ENCODE measurements around the gene HIF3A. TPM values are rescaled to one million over a fixed set of nuclear protein-coding genes. Genes with fewer than 3 reads are reported as not detected.

The HIF3A gene
- total and polyA plus RNA-seq, 2 donors (not counting 3 experiments of a cell fraction or from before 2014, with no cell fraction given), result 8.1 to 8.5 TPM

GRCh38 chr19:46361915-46362314 is 65.1 kb downstream of the HIF3A start:
- Histone ChIP-seq H3K9me1 (replicated peaks; ENCODE audit: control insufficient read depth, extremely low read depth, insufficient read depth, low read length) (no peaks in the 10 kb centered on the region), H3K9ac (replicated peaks; ENCODE audit: extremely low read depth, insufficient read depth, low read length) (no peak overlapping the region), H3K4me1 (ENCODE audit: control insufficient read depth, extremely low read depth, insufficient read depth, low read length) (no peaks in the 10 kb centered on the region), H3K36me3 (ENCODE audit: control insufficient read depth in 2 of 2, extremely low read depth in 1 of 2, insufficient read depth in 2 of 2, low read length in 2 of 2) (peaks cover 6 to 8% of the 10 kb centered on the region in 2 experiments), H3K27me3 (ENCODE audit: control insufficient read depth in 2 of 2, insufficient read depth in 2 of 2, low read length in 2 of 2) (no peaks in the 10 kb centered on the region), H3K4me3 (replicated peaks in 1 of 3; ENCODE audit: insufficient read depth in 1 of 3, low read depth in 1 of 3, low read length in 3 of 3) (no peak overlapping the region), H3K27ac (ENCODE audit: insufficient read depth, low read depth, low read length) (no peak overlapping the region), H3K9me3 (replicated peaks; ENCODE audit: control insufficient read depth, insufficient read depth, low read length) (no peaks in the 10 kb centered on the region), H3K4me2 (ENCODE audit: insufficient read depth, low read length) (no peak overlapping the region), H4K20me1 (replicated peaks; ENCODE audit: control insufficient read depth, extremely low read depth, insufficient read depth, low read length) (no peaks in the 10 kb centered on the region), H3K79me2 (ENCODE audit: control insufficient read depth, insufficient read depth, low read length) (peaks cover 65% of the 10 kb centered on the region), H2AFZ (ENCODE audit: low read depth, low read length) (no peak overlapping the region)
- dilution Hi-C loops (cut with MboI; ENCODE audit: extremely low pct_ligation_motif_present, low sequenced_read_pairs) (no loop called here), intact Hi-C loops (cut with micrococcal nuclease) (no loop called here)
- DNase-seq (ENCODE audit: low read depth, low spot score), result no peak
- no peak for FAIRE-seq
- TF ChIP-seq MAX (IDR thresholded peaks at IDR 0.05; ENCODE audit: insufficient read depth, insufficient read length) (no peak), POLR2AphosphoS5 (IDR thresholded peaks at IDR 0.05; ENCODE audit: insufficient read depth, low read depth, low read length) (no peak), POLR2A (IDR thresholded peaks at IDR 0.05; ENCODE audit: low read depth, low read length) (no peak), JUN (IDR thresholded peaks at IDR 0.05; ENCODE audit: borderline replicate concordance, insufficient read depth, insufficient read length, low read depth) (no peak), GATA2 (IDR thresholded peaks at IDR 0.05; ENCODE audit: insufficient read depth, insufficient read length, low read depth, low read length) (no peak), FOS (IDR thresholded peaks at IDR 0.05; ENCODE audit: borderline replicate concordance, insufficient read depth, low read length) (no peak), MYC (IDR thresholded peaks at IDR 0.05; ENCODE audit: low read depth, low read length) (no peak), EZH2 (IDR thresholded peaks at IDR 0.05; ENCODE audit: borderline replicate concordance, low read depth, low read length, severe bottlenecking) (no peak), CTCF (IDR thresholded peaks at IDR 0.05; ENCODE audit: extremely low read depth in 1 of 2, insufficient read depth in 1 of 2, low read depth in 1 of 2, low read length in 2 of 2) (no peak)
- POLR2A ChIA-PET, result no interaction called here
- no TSS peak for BruUV-seq (replicated peaks)
- CTCF ChIA-PET, result interaction anchor here (0.9 kb wide), 1 partner anchor 14 kb away, joined by 3 read pairs; the partner anchor contains the start of gene PPP5C
